ENCODE results near the gene EPHA3.
A peak's percentile ranks its signal among the peaks of the same experiment; 100 is the strongest.

The EPHA3 gene

DNA sequence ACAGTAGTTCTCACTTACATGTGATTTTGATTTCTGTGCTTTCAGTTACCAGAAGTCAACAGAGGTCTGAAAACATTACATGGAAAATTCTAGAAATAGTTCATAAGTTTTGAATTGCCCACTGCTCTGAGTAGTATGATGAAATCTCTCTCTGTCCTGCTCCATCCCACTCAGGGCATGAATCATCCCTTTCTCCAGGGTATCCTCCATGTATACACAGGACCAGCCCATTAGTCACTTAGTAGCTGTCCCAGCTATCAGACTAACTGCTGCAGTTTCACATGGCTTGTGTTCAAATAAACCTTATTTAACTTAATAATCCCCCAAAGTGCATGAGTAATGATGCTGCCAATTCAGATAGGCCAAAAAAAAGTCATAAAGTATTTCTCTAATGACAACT is 38.6 kb downstream of the EPHA3 start:
- DNase-seq = no peak

DNA sequence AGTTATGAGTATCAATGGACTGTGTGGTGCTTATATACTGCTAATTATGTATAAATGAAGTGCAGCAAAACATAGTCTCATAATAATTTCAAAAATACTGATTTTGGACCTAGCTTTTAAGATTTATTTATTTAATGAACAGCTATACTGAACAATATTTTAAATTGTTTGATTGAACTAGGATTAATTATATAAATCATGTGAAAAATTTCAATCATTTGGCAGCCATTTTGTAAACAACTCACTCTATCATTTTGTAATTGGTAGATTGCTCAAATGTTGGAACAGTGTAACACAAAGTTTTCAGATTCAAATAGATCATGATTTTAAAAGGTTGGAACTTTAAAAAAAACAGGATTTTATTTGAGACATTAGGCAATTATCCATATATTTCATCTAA is 47.0 kb downstream of the EPHA3 start:
- no peak for DNase-seq

DNA sequence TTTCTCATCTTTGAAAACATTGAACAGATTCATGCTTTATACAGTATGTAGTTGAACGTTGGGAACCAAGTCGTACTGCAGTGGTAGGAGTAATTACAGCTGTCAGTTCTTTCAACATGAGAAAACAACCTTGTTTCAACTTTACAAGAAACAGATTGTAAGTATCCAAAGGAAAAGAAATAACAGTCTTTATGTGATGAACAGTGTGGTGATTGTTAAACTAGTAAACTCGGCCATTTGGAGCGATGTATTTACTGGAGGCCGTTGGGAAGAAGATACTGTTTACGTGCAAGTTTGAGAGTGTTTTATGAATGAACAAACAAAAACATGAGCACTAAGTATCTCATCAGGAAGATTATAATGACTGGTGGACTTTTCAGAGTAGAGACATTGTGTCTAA is 48.4 kb downstream of the EPHA3 start:
- DNase-seq = peak; percentile 9

DNA sequence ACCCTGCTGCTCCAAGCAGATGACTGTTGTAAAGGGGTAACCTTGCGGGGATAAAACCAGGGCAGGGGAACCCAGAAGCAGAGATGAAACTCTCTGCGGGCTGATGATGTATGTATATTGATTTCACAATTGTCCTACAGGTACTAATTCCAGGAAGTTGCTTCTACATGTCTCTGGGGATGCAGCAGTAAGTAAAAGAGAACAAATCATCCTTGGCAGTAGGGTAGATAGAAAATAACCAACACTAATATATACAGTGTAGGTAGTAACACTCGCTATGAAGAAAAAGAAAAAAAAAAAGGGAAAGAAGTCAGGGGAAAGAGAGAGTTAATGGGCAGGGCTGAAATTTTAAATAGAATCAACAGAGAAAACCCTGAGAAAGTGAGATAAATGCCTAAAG is 50.2 kb downstream of the EPHA3 start:
- DNase-seq = no peak

DNA sequence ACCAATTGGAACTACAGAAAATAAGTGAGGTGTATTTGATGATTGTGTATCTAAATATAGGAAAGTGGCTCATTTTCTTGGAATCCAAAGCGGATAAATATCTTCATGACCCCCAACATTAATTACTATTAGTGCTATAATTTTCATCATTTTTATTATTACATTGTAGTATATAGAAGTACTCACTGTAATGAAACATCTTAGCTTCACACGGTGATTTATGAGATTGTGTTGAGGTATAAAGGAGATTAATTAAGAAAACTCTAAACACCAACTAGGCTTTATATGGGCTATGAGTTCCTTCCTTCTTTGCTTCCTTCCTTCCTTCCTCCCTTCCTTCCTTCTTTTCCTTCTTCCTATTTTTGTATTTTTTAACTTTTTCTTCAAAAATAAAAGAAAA is 52.2 kb downstream of the EPHA3 start:
- DNase-seq = no peak

DNA sequence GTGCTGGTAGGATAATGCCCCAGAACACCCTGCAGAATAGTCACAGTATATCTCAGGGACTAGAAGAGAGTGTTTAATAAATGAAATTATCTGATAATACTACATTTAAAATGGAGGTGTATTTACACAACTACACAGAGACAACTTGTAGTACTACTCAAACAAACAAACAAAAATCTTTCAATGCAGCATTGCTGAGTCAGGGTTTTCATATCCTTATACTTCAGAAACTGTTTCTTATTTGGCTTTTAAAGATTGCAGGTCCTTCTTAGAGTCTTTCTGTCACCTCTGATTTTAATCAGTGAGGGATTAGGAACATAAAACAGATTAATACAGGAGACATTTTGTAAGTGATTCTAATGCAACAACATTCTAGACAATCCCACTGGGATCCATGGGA is 57.4 kb downstream of the EPHA3 start:
- DNase-seq = no peak

DNA sequence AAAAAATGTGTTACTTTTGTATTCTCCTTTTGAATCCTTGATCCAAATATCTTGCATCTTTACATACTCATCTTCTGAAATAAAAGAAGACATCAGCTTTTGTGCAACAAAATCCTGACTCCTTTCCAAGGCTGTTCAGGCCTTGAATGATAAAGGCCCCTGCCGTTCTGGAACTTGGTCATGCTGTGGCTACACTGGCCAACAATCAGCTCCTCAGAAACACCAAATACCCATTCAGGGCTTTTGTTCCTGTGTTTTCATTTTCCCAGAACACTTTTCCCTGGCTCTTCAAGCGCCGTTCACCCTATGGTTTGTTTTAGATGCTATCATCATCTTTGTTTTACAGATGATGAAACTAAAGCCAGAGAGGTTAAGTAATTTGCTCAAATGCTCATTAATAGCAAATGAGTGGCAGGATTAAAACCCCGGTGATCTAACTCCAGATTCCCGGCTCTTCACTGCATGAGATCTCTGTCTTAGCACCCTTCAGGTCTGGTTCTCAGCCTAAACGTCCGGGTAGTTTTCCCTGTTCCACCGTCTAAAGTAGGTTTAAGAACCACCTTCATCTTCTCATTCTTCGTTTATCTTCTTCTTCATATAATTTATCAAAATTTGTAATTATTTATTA is 58.3 kb downstream of the EPHA3 start:
- no peak for DNase-seq

DNA sequence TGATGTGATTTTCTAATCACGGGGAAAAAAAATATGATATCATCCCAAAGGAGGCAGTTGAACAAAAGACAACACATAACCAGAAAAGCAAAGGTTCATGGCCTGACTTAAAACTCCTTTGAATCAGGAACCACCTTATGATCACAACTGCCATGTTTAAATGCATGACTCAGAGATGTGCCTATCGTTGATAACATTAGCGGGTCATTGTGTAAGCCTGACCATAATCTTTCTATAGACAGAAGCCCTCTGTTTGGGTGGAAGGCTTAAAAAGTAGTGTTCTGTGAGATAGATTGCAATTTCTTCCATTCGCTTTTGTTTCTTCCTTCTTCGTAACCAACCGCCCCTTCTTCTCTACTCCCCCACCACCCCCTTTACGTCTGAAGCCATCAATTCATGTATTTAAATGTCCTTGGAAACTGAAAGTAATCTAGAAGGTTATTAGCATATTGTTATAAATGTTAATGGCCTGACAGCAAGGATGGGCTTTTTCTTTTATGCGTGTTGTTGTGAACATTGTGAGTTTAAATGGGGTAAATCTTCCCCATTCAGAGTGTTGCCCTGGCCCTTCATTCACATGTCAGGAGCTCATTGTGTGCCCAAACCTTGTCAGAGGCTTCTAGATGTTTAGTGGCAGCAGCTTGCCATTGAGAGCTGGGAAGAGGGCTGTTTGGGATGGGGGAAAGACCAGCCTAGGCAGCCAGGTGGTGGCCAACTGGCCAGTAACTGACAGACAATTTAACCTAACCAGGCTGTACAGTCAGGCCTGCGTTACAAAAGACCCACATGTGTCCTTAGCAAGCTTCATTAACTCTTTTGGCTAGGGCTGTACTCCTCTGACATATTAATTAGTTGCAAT is 64.5 kb downstream of the EPHA3 start:
- no peak for DNase-seq

DNA sequence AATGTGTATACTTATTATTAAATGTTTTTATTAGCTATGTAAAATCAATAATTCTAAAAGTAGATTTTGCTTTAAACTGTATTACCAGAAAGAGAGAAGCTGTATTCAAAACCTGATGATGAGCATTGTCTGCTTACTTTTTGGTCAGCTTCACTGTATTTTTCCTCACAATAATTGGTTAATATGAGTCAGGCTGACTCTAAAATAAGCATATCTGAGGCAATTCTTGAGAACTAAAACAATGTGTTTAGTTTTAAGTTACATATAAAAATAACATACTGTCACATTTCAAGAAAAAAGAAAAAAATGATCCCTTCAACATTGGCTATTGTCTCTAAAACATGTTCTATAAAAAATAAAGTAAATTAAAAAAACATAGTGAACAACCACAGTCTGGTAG is 66.1 kb downstream of the EPHA3 start:
- DNase-seq = no peak

DNA sequence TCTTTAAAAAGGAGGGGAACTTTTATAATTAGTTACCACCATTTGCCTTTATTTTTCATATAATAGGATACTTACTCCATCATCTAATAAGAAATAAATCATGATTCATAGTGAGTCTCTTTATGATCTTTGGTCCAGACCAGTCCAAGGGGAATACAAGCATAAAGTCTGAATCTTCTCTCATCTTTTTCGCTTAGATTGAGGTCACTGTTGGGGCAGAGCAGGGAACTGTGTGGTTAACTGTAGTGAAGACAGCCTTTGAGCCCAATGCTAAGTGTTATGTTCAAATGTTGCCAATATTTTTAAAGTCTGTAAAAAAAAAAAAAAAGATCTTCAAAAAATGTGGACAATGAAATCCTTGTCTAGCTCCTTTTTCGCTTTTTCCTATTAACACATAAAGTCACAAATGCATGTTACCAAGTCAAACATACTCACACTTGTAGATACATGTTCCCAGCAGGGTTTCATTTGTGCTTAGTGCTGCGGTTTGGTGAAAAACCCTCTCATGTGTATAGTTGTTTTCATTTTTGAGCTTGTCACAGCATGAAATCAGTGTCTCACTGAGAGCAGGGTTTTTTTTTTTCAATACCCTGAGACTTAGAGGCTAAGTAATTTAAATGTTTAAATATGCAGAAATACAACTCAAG is 72.1 kb downstream of the EPHA3 start:
- DNase-seq = no peak

DNA sequence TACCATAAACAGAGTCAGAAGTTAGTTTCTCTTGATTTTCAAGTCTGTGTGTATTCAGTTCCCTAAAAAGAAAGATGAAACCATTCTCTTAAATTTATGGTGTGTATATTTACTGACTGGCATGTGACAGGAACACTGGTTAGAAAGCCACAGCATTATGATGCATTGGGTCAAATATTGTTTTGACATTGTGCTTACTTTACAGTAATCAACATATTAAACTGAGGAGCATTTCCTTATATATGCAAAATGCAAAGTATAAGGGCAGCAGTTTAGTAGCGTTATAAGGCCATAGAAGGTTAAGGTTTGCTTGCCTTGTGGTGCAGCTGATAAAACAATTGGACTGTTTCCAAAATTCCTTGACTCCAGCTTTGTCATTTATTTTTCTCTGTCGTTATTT is 72.9 kb downstream of the EPHA3 start:
- no peak for DNase-seq

DNA sequence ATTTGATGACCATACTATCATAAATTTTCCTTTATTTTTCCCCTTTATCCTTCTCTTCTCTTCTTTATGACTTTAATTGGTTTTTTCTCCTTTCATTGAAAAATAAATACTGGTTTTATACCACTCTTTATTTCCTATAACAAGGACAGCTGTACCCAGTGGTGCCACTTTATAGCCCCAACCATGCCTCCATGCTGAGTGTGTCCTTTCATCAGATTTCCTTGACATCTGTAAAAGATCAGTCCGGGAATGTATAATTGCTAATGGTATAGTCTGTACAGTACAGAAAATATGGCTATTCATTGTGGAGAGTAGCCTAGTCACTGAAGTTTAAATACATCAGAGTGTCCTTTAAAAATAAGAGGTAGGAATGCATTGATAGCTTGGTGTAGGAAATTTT is 74.6 kb downstream of the EPHA3 start:
- no peak for DNase-seq

DNA sequence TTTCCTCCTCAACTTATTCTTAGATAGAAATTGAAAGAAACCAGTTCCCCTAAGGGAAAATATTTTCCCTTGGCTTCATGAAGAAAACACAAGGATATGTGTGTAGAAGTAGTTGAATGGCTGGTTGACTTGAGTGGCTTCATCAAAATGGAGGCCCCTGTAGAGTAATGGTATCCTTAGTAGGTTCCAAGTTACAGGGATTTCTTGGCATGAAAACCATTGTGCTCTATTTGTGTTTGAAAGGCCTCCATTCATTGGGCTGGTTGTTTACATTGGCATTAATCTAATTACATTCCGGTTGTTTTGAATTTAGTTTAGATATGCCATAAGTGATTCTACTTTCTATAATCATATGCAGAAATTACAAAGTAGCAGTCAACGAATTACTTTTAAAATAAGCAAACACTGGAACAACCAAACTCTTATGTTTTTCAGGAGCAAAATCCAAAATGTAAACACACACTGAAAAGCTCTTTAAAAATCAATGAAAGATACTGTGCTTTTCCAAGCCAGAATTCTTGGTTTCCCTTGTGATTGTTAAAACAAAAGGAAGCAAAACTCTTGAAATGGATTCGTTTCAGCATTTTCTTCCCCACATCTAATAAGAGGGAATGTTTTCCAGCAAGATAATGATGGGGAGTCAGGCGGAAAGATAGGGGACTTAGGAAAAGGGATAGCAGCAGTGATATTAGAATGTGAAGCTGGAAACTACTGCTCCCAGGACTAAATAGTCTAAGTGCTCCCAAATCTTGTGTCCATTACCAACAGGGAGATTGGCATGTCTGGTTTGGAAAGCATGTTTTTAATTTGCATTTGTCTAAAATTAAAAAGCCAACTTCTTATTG is 77.0 kb downstream of the EPHA3 start:
- DNase-seq = no peak

DNA sequence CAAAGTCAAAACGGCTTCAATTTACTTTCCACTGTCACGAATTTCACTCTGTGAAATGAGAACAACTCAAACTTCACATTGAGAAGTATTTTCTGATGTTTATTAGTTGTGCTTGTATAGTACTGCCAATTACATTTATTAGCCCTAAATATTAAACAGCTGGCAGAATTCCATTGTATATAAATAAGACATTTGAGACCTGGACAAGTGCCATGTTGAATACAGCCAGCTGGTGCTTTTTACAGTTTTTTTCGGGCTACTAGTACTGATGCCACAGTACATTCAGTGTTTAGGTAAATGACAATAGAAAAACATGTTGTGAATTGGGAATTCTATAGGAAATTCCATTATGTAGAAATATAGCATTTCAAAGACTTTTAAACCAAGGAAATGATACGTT is 79.0 kb downstream of the EPHA3 start:
- no peak for DNase-seq

DNA sequence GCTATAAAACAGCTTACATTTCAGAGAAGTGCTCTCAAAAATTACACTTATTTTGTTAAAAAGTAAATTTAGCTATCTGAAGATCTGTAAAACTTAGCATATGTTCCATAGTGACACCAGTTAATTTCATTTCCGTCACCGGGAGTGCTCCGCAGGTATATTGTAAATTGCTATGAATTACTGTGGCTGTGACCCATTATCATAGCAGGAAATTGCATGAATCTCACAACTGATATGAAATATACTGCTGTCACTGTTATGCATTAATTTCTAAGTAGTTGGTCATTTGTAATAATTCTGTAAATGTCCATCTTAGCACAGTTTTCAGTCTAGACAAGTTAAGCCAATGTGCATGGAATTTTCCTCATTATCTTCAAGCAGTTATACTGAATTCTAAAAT is 91.2 kb downstream of the EPHA3 start:
- no peak for DNase-seq

DNA sequence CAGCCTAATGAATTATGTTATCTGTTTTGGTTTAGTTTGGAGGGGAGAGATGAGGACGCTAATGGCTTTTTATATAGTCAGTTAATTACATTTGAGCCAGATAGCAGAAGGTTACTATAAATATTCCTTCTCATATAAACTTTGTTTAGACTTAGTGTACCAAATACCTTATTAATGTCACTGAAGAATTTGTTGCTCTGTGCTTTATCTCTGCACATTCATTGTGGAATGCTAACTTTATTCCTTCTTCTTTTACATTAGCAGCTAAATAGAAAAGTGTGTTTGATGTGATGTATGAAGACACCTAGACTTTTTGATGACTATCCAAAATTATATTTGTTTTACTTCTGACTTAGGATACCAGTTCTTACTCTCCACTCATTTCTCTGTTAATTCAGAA is 105.2 kb downstream of the EPHA3 start:
- no peak for DNase-seq

DNA sequence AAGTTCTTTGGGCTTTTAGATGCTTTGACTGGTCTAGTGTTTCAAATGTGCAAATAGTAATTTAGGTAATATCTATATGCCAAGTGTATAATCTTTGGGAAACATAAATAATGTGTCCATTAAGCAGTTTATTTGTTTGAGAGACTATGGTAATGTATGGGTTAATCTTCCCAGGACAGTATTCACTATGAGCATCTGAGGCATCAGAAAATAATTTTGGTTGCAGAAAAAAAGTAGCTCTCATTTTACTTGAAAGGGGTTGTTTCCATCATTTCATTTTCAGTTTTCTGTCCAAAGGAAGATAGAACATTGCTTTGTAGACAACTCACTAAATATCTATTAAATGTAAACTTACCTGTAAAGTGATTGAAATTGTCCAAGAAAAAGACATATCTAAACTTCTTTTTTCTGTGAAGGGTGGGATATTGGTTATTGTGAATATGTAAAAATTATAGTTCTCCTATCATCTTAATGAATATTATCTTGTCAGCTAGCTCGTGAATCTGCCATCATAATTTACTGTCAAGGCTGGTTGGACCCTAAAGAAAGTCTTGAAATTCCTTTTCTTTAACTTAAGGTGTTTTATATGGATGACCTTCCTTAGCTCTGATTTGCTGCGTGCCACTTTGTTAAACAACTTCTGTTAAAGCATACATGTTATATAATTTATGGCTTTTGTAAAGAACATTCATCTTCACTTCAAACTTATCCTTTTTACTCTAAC is 108.8 kb downstream of the EPHA3 start:
- no peak for DNase-seq

DNA sequence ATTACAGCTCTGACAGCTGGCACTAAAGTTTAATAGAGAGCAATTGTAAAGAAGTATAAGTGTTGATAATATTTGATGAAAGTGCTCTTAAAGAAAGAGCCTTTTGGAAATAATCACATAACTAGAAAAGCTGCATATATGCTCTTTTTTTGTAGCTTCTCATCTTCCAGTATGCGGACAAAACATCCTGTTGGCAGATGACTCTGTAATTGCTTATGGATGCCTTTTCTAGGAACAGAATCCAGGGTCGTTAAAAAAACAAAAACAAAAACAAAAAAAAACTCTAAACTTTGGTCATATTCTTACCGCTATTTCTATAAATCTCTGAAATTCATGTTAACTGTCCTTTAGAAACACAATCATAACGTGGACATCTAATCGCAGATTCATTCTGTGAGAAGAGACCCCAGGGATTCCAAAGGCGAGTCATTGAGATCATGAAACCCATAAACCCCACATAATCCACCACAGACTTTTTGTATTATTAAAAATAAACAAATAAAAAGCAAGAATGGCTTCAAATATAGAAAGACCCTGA is 109.8 kb downstream of the EPHA3 start:
- no peak for DNase-seq

DNA sequence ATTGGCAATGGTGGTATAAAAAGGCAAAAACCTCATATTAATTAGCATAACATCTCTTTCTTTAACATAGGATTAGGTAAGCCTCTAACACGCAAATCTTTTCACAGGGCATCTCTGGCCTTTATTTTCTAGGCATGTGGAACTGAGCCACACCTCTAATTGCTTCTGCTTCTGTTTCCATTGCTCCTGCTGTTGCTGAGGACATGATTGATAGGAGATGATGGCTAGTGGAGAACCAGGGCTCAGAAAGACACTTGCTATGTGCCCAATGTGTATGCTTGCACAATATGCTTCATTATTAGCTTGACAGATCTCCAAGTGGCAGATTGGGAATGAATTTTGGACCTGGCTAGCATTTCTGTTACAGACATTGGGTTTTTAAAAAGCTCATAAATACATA is 114.5 kb downstream of the EPHA3 start:
- DNase-seq = no peak

DNA sequence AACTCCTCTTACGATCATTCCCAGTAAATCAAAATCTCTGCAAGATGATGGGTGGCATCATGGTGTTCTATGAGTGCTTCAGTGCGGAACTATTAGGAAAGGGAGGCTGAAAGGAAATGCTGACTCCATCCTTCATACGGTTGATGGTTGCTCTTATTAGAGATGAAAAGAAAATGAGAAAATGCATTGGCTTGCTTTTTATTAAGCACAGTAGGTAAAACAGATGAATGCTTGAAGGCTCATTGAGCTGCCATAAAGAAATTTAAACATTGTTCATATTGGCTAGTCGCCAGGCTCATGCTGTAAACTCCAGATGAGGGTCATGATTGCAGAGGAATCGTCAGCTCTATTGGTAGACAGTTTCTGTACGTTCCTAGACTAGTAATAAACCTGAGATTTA is 115.8 kb downstream of the EPHA3 start:
- no peak for DNase-seq

DNA sequence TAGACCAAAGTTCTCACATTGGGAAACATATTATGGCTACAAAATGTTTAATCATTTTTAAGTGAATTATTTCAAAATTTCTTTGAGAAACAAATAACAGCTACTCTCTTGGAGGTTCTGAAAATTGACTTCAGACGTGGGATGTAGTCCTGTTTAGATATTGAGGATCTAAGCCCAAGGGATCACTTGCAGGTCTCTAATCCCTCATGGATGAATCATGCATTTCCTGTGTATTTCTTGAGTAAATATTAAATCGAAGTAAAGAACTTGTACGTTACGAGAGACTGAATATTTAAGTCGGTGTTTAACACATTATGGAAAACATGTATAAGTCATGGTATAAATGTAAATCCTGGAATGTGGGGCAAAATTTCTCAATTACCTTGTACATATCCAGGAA is 119.8 kb downstream of the EPHA3 start:
- no peak for DNase-seq

DNA sequence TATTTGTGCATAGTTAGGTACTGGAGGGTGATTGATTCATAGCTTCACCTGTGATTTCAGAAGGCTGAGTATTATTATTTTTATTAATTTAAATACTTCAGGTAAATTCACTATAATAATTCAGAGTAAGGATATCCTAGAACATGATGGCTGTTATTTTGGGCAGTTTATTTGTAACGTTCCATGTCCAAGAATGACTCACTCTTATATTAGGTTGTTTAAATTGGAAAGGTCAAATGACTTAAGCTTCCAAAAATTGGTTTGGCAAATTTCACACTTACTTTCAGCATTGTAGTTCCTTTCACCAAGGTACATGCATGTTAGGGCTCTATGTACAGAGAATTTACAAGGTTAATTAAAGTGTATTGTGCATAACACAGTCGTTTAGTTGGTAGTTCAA is 120.2 kb downstream of the EPHA3 start:
- DNase-seq = no peak

All from right kidney (tissue), 1 donor.